DND-41 (cell line): ENCODE data around the gene GABBR2.

Experiments
- ATAC-seq: fragments of 200-7000 bp; cut with Tn5 transposase; 3 replicates; pipeline ENCODE4 v1.9.1; 2021; ENCODE audit warnings: low read depth; ENCODE audit not compliant: insufficient read depth
- DNase-seq: peaks from one replicate; pipeline ENCODE4 v3.0.0-alpha.2; 2020
- H2AFZ ChIP-seq: 2 replicates; pipeline ENCODE4 v1.6.0; 2012; ENCODE audit warnings: low read depth, low read length
- H3K27ac ChIP-seq: 2 replicates; pipeline ENCODE4 v1.5.1; 2012; ENCODE audit warnings: low read length, inconsistent platforms
- H3K27me3 ChIP-seq: fragments of 200-600 bp; sonication (generic); 2 replicates; pipeline ENCODE4 v1.6.0; 2012; ENCODE audit warnings: low read length, mild to moderate bottlenecking, inconsistent platforms; ENCODE audit not compliant: insufficient read depth, poor library complexity
- H3K36me3 ChIP-seq: 2 replicates; pipeline ENCODE4 v1.5.1; 2012; ENCODE audit warnings: low read length, inconsistent platforms; ENCODE audit not compliant: insufficient read depth
- H3K4me1 ChIP-seq: 2 replicates; pipeline ENCODE4 v1.5.1; 2012; ENCODE audit warnings: mild to moderate bottlenecking, low read length; ENCODE audit not compliant: insufficient read depth
- H3K4me2 ChIP-seq: 2 replicates; pipeline ENCODE4 v1.6.0; 2012; ENCODE audit warnings: mild to moderate bottlenecking, moderate library complexity, low read length, inconsistent platforms; ENCODE audit not compliant: insufficient read depth
- H3K4me3 ChIP-seq, 2 experiments: fragments of 200-600 bp in 1 of 2; shearing (Covaris generic) in 1 of 2; 2 replicates each; pipeline ENCODE4 v1.5.1; 2012 to 2016; ENCODE audit warnings: inconsistent platforms in 2 of 2, low read length in 2 of 2, mild to moderate bottlenecking in 2 of 2, low read depth in 1 of 2, moderate library complexity in 1 of 2
- H3K79me2 ChIP-seq: 2 replicates; pipeline ENCODE4 v1.6.0; 2012; ENCODE audit warnings: low read length, inconsistent platforms; ENCODE audit not compliant: insufficient read depth
- H3K9ac ChIP-seq: 2 replicates; pipeline ENCODE4 v1.6.0; 2012; ENCODE audit warnings: low read depth, mild to moderate bottlenecking, inconsistent platforms, low read length, moderate library complexity
- H3K9me3 ChIP-seq: 2 replicates; pipeline ENCODE4 v1.5.1; 2012; ENCODE audit warnings: low read length, moderate library complexity, mild to moderate bottlenecking, inconsistent platforms; ENCODE audit not compliant: insufficient read depth, severe bottlenecking
- H4K20me1 ChIP-seq: 2 replicates; pipeline ENCODE4 v1.6.0; 2012; ENCODE audit warnings: low read length; ENCODE audit not compliant: insufficient read depth
- EZH2 ChIP-seq: IDR thresholded peaks from 3 replicates; pipeline ENCODE4 v1.6.1; 2012; ENCODE audit warnings: borderline replicate concordance, low read depth, mild to moderate bottlenecking, moderate library complexity, low read length, inconsistent platforms; ENCODE audit not compliant: severe bottlenecking
- TF ChIP-seq, protein P1 (sequence below): IDR thresholded peaks from 2 replicates; pipeline ENCODE4 v1.5.1; 2012; ENCODE audit warnings: borderline replicate concordance, low read length, moderate library complexity, mild to moderate bottlenecking; ENCODE audit not compliant: poor library complexity, severe bottlenecking; ENCODE audit errors: extremely low read depth

The GABBR2 gene

DNA sequence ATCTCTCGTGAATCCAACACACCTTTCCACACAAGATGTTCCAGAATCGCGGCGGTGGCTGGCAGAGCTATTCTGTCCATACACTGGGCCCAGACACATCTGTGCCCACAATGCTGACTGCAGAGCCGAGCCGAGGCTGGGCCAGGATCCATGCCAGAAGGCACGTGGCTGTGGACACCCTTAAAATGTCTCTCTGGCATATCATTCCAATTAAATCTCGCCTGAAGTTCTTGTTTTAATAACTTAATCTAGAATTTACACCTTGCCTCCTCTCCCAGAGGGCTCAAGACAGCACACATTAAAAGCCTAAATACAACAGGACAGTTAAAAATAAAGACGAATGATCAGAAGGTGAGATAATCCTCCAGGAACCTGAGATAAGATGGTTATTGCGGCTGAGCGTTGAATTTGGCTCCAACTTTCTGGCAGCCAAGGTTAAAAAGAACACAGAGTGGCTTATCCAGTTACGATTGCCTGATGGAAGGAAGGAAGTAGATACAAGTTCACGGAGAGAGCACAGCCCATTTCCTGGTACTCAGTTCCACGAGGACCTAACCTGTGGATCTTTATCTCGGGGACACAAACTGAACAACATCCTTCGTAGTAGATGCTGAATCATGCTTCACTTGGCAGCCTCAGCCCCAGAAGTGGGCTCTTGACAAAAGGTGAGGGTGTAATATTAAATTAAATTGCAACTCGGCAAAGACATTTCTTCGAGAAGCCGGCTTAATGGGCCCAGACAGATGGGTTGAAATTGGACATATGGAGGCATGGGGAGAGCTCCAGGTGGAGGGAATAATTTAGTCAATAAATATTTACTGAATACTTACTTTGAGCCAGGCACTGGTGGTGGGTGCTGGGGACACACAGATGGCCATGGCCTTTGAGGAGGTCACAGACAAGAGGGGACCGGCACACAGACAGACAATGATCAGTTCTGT, 367.3 kb downstream of the GABBR2 start:
- Histone ChIP-seq H3K27ac (no peak overlapping the region), H3K4me1 (no peaks in the 10 kb centered on the region), H4K20me1 (no peaks in the 10 kb centered on the region), H3K9me3 (no peaks in the 10 kb centered on the region), H3K79me2 (no peaks in the 10 kb centered on the region), H2AFZ (no peak overlapping the region), H3K27me3 (peaks cover 8% of the 10 kb centered on the region), H3K4me2 (no peak overlapping the region), H3K9ac (no peak overlapping the region), H3K4me3 (no peak overlapping the region), H3K36me3 (no peaks in the 10 kb centered on the region)
- TF ChIP-seq, protein P1, sequence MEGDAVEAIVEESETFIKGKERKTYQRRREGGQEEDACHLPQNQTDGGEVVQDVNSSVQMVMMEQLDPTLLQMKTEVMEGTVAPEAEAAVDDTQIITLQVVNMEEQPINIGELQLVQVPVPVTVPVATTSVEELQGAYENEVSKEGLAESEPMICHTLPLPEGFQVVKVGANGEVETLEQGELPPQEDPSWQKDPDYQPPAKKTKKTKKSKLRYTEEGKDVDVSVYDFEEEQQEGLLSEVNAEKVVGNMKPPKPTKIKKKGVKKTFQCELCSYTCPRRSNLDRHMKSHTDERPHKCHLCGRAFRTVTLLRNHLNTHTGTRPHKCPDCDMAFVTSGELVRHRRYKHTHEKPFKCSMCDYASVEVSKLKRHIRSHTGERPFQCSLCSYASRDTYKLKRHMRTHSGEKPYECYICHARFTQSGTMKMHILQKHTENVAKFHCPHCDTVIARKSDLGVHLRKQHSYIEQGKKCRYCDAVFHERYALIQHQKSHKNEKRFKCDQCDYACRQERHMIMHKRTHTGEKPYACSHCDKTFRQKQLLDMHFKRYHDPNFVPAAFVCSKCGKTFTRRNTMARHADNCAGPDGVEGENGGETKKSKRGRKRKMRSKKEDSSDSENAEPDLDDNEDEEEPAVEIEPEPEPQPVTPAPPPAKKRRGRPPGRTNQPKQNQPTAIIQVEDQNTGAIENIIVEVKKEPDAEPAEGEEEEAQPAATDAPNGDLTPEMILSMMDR: no peak
- TF ChIP-seq EZH2: no peak
- DNase-seq (no peak), ATAC-seq (no peak)

DNA sequence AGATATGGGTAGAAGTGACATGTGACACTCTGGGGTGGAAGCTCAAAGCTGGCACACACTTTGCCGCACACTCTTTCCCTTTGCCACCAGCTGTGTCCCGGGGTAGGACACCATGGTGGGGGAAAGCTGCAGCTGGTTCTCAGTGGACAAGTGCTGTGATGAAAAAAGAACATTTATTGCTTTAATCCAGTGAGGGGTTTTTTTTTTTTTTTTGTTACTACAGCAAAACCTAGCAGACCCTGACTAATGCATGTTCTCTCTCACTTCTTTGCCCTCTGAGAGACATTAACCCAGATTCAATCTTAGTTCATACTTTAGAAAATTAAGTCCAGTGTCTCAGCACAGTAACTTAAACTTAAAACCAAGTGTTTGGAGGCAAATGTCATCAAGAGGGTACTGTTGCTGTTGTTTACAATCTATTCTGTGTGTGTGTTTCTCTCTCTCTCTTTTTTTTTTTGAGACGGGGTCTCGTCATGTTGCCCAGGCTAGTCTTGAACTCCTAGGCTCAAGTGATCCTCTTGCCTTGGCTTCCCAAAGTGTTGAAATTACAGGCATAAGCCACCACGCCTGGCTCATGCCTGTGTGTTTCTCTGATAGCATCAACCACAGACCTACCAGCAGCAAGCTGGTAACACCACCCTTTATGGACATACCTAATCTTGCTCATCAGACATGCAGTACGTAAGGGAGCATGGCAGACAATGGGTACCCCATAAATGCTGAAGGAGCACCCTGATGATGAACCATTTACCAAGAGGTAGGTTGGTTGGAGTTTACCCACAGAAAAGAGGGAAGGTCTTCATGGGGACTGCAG, 368.5 kb downstream of the GABBR2 start:
- ATAC-seq (no peak), DNase-seq (no peak)
- no peaks in the 10 kb centered on the region for H3K79me2 ChIP-seq
- H3K4me1 ChIP-seq: no peaks in the 10 kb centered on the region
- peaks cover 8% of the 10 kb centered on the region for H3K27me3 ChIP-seq
- no peak for TF ChIP-seq EZH2
- TF ChIP-seq, protein P1: no peak
- no peak overlapping the region for H2AFZ ChIP-seq
- no peak overlapping the region for H3K4me2 ChIP-seq
- H3K4me3 ChIP-seq: no peak overlapping the region
- H3K36me3 ChIP-seq: no peaks in the 10 kb centered on the region
- no peak overlapping the region for H3K9ac ChIP-seq
- H3K27ac ChIP-seq: no peak overlapping the region
- no peaks in the 10 kb centered on the region for H4K20me1 ChIP-seq
- H3K9me3 ChIP-seq: no peaks in the 10 kb centered on the region

DNA sequence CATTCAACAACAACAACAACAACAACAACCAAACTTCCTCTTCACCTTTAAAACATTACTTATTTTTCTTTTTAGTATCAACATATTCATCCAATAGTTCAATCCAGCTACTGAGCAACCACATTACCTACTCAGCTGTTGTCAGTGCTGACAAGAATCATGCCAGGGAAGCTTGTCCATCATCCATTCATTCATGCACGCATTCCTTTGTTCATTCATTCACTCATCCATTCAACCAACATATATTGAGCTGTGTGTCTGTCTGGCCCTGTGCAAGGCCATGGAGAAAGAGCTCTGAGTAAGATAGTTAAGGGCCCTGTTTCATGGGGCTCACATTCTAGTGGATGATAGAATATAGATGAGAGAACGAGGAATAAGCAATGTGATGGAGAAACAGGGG, 373.1 kb downstream of the GABBR2 start:
- Histone ChIP-seq H3K36me3 (no peaks in the 10 kb centered on the region), H3K4me2 (no peak overlapping the region), H3K9ac (no peak overlapping the region), H3K4me3 (no peak overlapping the region), H3K4me1 (no peaks in the 10 kb centered on the region), H3K79me2 (no peaks in the 10 kb centered on the region), H3K9me3 (no peaks in the 10 kb centered on the region), H3K27me3 (no peaks in the 10 kb centered on the region), H4K20me1 (no peaks in the 10 kb centered on the region), H3K27ac (no peak overlapping the region), H2AFZ (no peak overlapping the region)
- ATAC-seq: no peak
- no peak for DNase-seq
- TF ChIP-seq, protein P1: no peak
- no peak for TF ChIP-seq EZH2
